H9 (cell line): ENCODE results near the gene ICAM2. TPM values are rescaled to one million over a fixed set of nuclear protein-coding genes. Genes with fewer than 3 reads are reported as not detected.

Experiments used
- DNase-seq: peaks from one replicate; pipeline ENCODE4 v3.0.0-alpha.2; 2017
- H2AFZ ChIP-seq: one replicate; pipeline ENCODE4 v1.6.1; 2013; ENCODE audit warnings: mild to moderate bottlenecking, low read length, control low read depth, moderate library complexity
- H2AK5ac ChIP-seq: 2 replicates; pipeline ENCODE4 v1.6.1; 2013; ENCODE audit warnings: low read length, control low read depth, mixed read lengths; ENCODE audit not compliant: insufficient read length
- H2BK120ac ChIP-seq: one replicate; pipeline ENCODE4 v1.6.1; 2013; ENCODE audit warnings: low read depth, mild to moderate bottlenecking, low read length, control low read depth, inconsistent platforms; ENCODE audit not compliant: poor library complexity, severe bottlenecking
- H2BK12ac ChIP-seq: 2 replicates; pipeline ENCODE4 v1.6.1; 2013; ENCODE audit warnings: low read length, control low read depth, mixed read lengths, low read depth; ENCODE audit not compliant: insufficient read length
- H2BK15ac ChIP-seq: 2 replicates; pipeline ENCODE4 v1.6.1; 2013; ENCODE audit warnings: low read depth, low read length, control low read depth
- H2BK20ac ChIP-seq: one replicate; pipeline ENCODE4 v1.6.1; 2013; ENCODE audit warnings: low read depth, mild to moderate bottlenecking, low read length, control low read depth, inconsistent platforms; ENCODE audit not compliant: poor library complexity, severe bottlenecking
- H2BK5ac ChIP-seq: 2 replicates; pipeline ENCODE4 v1.6.1; 2013; ENCODE audit warnings: low read length, control low read depth, mixed read lengths; ENCODE audit not compliant: insufficient read length
- H3K14ac ChIP-seq: 2 replicates; pipeline ENCODE4 v1.6.1; 2013; ENCODE audit warnings: low read length, control low read depth; ENCODE audit not compliant: insufficient read depth
- H3K18ac ChIP-seq: 2 replicates; pipeline ENCODE4 v1.6.1; 2013; ENCODE audit warnings: low read depth, mild to moderate bottlenecking, mixed read lengths, low read length, control low read depth; ENCODE audit not compliant: insufficient read length
- H3K23ac ChIP-seq: 2 replicates; pipeline ENCODE4 v1.6.1; 2013; ENCODE audit warnings: low read length, control low read depth, mixed read lengths, low read depth; ENCODE audit not compliant: insufficient read length
- H3K23me2 ChIP-seq: 2 replicates; pipeline ENCODE4 v1.6.1; 2013; ENCODE audit warnings: low read depth, mild to moderate bottlenecking, mixed read lengths, low read length, control low read depth; ENCODE audit not compliant: insufficient read length, poor library complexity, severe bottlenecking
- H3K27ac ChIP-seq: 2 replicates; pipeline ENCODE4 v1.5.1; 2013; ENCODE audit warnings: low read length, control low read depth, mixed read lengths, low read depth; ENCODE audit not compliant: insufficient read length
- H3K27me3 ChIP-seq: 2 replicates; pipeline ENCODE4 v1.6.1; 2013; ENCODE audit warnings: low read length, control low read depth, inconsistent platforms; ENCODE audit not compliant: insufficient read depth
- H3K4ac ChIP-seq: 2 replicates; pipeline ENCODE4 v1.6.1; 2013; ENCODE audit warnings: low read depth, mild to moderate bottlenecking, control low read depth, inconsistent platforms, low read length, moderate library complexity
- H3K4me1 ChIP-seq: 2 replicates; pipeline ENCODE4 v1.6.1; 2013; ENCODE audit warnings: low read length, control low read depth, inconsistent platforms; ENCODE audit not compliant: insufficient read depth
- H3K4me2 ChIP-seq: 2 replicates; pipeline ENCODE4 v1.6.1; 2013; ENCODE audit warnings: low read length, control low read depth, mixed read lengths; ENCODE audit not compliant: insufficient read length, insufficient read depth
- H3K56ac ChIP-seq: 2 replicates; pipeline ENCODE4 v1.6.1; 2013; ENCODE audit warnings: low read depth, mild to moderate bottlenecking, mixed read lengths, low read length, control low read depth; ENCODE audit not compliant: insufficient read length
- H3K79me1 ChIP-seq: 2 replicates; pipeline ENCODE4 v1.6.1; 2013; ENCODE audit warnings: low read depth, mild to moderate bottlenecking, moderate library complexity, low read length, control low read depth, inconsistent platforms; ENCODE audit not compliant: insufficient read depth, poor library complexity, severe bottlenecking
- H3K79me2 ChIP-seq: 2 replicates; pipeline ENCODE4 v1.6.1; 2013; ENCODE audit warnings: low read length, control low read depth, inconsistent platforms; ENCODE audit not compliant: insufficient read depth
- H3K9ac ChIP-seq: 2 replicates; pipeline ENCODE4 v1.6.1; 2013; ENCODE audit warnings: low read length, control low read depth, mixed read lengths; ENCODE audit not compliant: insufficient read length; ENCODE audit errors: extremely low read depth
- H3K9me3 ChIP-seq: one replicate; pipeline ENCODE4 v1.6.1; 2013; ENCODE audit warnings: low read depth, low read length, inconsistent platforms; ENCODE audit not compliant: control insufficient read depth
- H3T11ph ChIP-seq: one replicate; pipeline ENCODE4 v1.6.1; 2013; ENCODE audit warnings: mild to moderate bottlenecking, low read length, control low read depth, inconsistent platforms
- H4K20me1 ChIP-seq: one replicate; pipeline ENCODE4 v1.6.1; 2013; ENCODE audit not compliant: control insufficient read depth, insufficient read length, insufficient read depth
- H4K5ac ChIP-seq: 2 replicates; pipeline ENCODE4 v1.6.1; 2013; ENCODE audit warnings: low read depth, mild to moderate bottlenecking, mixed read lengths, low read length, control low read depth; ENCODE audit not compliant: insufficient read length
- H4K8ac ChIP-seq: replicated peaks from 2 replicates; pipeline ENCODE4 v1.6.1; 2013; ENCODE audit warnings: low read length, control low read depth, mixed read lengths, low read depth; ENCODE audit not compliant: insufficient read length
- H4K91ac ChIP-seq: 2 replicates; pipeline ENCODE4 v1.6.1; 2013; ENCODE audit warnings: low read depth, mild to moderate bottlenecking, moderate library complexity, mixed read lengths, low read length, control low read depth; ENCODE audit not compliant: insufficient read length
- H3K27ac Mint-ChIP-seq, 3 experiments: 2 replicates in 2 of 3; 3 replicates in 1 of 3; pipeline ENCODE4 v1.8.0; 2020 to 2021; ENCODE audit warnings: mixed read lengths in 3 of 3, mild to moderate bottlenecking in 1 of 3, moderate library complexity in 1 of 3
- H3K27me3 Mint-ChIP-seq: 2 replicates; pipeline ENCODE4 v1.8.0; 2021; ENCODE audit warnings: low read depth, mild to moderate bottlenecking, moderate library complexity, mixed read lengths
- H3K36me3 Mint-ChIP-seq, 3 experiments: 2 replicates in 2 of 3; 3 replicates in 1 of 3; pipeline ENCODE4 v1.8.0; 2020 to 2021; ENCODE audit warnings: low read depth in 3 of 3, mixed read lengths in 3 of 3; ENCODE audit not compliant: insufficient read depth in 1 of 3
- H3K4me1 Mint-ChIP-seq, 2 experiments: 2 replicates each; pipeline ENCODE4 v1.8.0; 2020; ENCODE audit warnings: mixed read lengths in 2 of 2
- H3K4me3 Mint-ChIP-seq, 2 experiments: 2 replicates in 1 of 2; 3 replicates in 1 of 2; pipeline ENCODE4 v1.8.0; 2020 to 2021; ENCODE audit warnings: mild to moderate bottlenecking in 2 of 2, mixed read lengths in 2 of 2, moderate library complexity in 1 of 2
- H3K9me3 Mint-ChIP-seq, 2 experiments: 2 replicates in 1 of 2; 3 replicates in 1 of 2; pipeline ENCODE4 v1.8.0; 2020; ENCODE audit warnings: mild to moderate bottlenecking in 2 of 2, mixed read lengths in 2 of 2, moderate library complexity in 1 of 2
- CTCF ChIP-seq: fragments of 200-600 bp; sonication (generic); conservative IDR thresholded peaks from 3 replicates; pipeline ENCODE4 v1.8.0; 2021; ENCODE audit warnings: antibody characterized with exemption, mild to moderate bottlenecking
- WGBS: extraction: QIAGEN DNeasy Blood & Tissue Kit; methylation state at CpG from one replicate; pipeline ENCODE4 v1.1.7; 2013; ENCODE audit warnings: missing lambda C conversion rate, low lambda C conversion rate, mixed read lengths; ENCODE audit not compliant: insufficient read length; ENCODE audit errors: extremely low coverage; 5-methylcytosine and 5-hydroxymethylcytosine counted together
- total RNA-seq: library from RNA; stranded (reverse); gene quantifications from 2 replicates; pipeline ENCODE4 v1.2.1, GENCODE V29; 2021

ICAM2 gene
- total RNA-seq, 1 experiment from 2014 or later = 0.28 TPM

- Mint-ChIP-seq H3K4me1 (peaks cover 8 to 26% of the 10 kb centered on the region in 2 experiments), H3K4me3 (no peak overlapping the region)
- H3K4me1 ChIP-seq = no peaks in the 10 kb centered on the region; the same call in 1 of the 2 replicates
Measured at GRCh38 chr17:63991611-63992010, 28.8 kb downstream of the ICAM2 start.

More at GRCh38 chr17:63991611-63992010, 28.8 kb downstream of the ICAM2 start:
- Mint-ChIP-seq H3K27me3 (peaks cover 47% of the 10 kb centered on the region), H3K36me3 (no peaks in the 10 kb centered on the region), H3K9me3 (no peaks in the 10 kb centered on the region; a peak in 2 of 5 replicates), H3K27ac (no peak overlapping the region)
- no peak overlapping the region for H2BK15ac ChIP-seq
- no peak overlapping the region for H3K56ac ChIP-seq
- no peak overlapping the region for H3K4me2 ChIP-seq
- no peaks in the 10 kb centered on the region for H3K79me2 ChIP-seq
- H3K23me2 ChIP-seq = no peaks in the 10 kb centered on the region
- no peak overlapping the region for H2AK5ac ChIP-seq
- H4K5ac ChIP-seq = no peak overlapping the region
- no peak overlapping the region for H3K23ac ChIP-seq
- DNase-seq = no peak
- H2BK20ac ChIP-seq = no peak overlapping the region
- H3T11ph ChIP-seq = no peak overlapping the region
- H4K20me1 ChIP-seq = no peaks in the 10 kb centered on the region
- no peak overlapping the region for H4K8ac ChIP-seq
- no peak overlapping the region for H3K14ac ChIP-seq
- no peak overlapping the region for H2BK12ac ChIP-seq
- H2BK5ac ChIP-seq = no peak overlapping the region
- no peak for TF ChIP-seq CTCF
- no peak overlapping the region for H3K4ac ChIP-seq
- no peak overlapping the region for H2BK120ac ChIP-seq
- H3K9me3 ChIP-seq = no peaks in the 10 kb centered on the region
- H3K27ac ChIP-seq = no peak overlapping the region
- H2AFZ ChIP-seq = no peak overlapping the region
- no peak overlapping the region for H3K18ac ChIP-seq
- H3K27me3 ChIP-seq = no peaks in the 10 kb centered on the region
- no peak overlapping the region for H4K91ac ChIP-seq
- WGBS = no CpG with 5 or more reads among the region's 11 CpGs
- H3K9ac ChIP-seq = no peak overlapping the region
- H3K79me1 ChIP-seq = no peaks in the 10 kb centered on the region
